MM.1S (cell line): Measurements from ENCODE around the gene ECEL1.

Experiments
- CTCF ChIP-seq: fragments of 300-600 bp; sonication (generic); IDR thresholded peaks from 2 replicates; pipeline ENCODE4 v1.5.1; 2016; ENCODE audit warnings: antibody characterized with exemption, low read length, mixed read lengths
- EZH2 ChIP-seq: fragments of 300-600 bp; sonication (generic); optimal IDR thresholded peaks from 2 replicates; pipeline ENCODE3; 2017; ENCODE audit warnings: low read depth, mild to moderate bottlenecking, antibody characterized with exemption, low read length, mixed read lengths

- TF ChIP-seq CTCF (no peak), EZH2 (no peak)
These were observed 33.0 kb downstream of the ECEL1 start for GRCh38 chr2:232454630-232455029.
